HG02981 (cell line): Measurements from ENCODE around the gene RIF1.
"Not testable (repeated sequence)": the region's sequence is repeated elsewhere in the genome, so short reads cannot be mapped to it uniquely, and the experiment has no call there.

ENCODE experiments used
- ATAC-seq: cut with Tn5 transposase; IDR thresholded peaks from one replicate; pipeline ENCODE4 v1.9.1; 2021; ENCODE audit warnings: mild to moderate bottlenecking, moderate library complexity; ENCODE audit not compliant: unreplicated experiment

Gene RIF1

DNA sequence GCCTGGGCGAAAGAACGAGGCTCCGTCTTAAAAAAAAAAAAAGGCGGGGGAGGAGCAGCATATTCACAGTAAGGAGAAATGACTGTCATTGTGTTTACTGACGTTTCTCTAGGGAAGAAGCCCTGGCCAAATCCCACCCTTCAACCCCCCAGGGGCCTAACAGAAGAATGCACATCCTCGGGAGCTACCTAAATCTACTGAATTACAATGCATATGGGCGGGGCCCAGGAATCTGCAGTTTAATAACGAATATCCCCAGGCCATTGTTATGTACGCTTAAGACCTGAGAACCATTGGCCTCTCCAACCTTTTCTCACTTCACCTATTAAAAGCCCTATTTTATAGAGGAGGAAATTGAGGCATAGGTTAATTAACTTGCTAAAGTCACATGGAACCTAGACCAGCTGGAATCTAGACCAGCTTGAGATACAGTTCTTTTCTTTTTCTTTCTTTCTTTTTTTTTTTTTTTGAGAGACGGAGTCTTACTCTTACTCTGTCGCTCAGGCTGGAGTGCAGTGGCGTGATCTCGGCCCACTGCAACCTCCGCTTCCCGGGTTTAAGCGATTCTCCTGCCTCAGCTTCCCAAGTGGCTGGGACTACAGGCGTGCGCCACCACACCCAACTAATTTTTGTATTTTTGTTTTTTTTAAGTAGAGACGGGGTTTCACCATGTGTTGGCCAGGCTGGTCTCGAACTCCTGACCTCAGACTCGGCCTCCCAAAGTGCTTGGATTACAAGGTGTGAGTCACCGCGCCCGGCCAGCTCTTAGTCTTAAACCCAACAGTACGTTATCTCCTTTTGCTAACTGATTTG is 708 bp upstream of the RIF1 start:
- no peak for ATAC-seq

DNA sequence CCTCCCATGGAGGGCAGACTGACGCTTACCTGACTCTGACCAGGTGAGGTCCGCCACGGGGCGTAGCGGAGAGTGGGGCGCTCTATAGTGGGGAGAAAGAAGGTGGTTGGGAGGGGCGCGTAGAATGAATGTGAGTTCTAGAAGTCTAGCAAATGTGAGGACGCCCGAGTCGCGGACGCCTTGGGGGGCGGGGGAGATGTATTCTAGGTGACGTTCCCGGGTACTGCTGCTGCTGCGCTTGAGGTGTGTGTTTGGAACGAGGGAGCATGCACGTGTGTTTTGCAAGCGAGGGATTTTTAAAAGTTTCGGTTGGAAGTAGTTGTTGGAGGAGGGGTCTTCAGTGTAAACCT is 758 bp downstream of the RIF1 start:
- ATAC-seq: peak; percentile 31

DNA sequence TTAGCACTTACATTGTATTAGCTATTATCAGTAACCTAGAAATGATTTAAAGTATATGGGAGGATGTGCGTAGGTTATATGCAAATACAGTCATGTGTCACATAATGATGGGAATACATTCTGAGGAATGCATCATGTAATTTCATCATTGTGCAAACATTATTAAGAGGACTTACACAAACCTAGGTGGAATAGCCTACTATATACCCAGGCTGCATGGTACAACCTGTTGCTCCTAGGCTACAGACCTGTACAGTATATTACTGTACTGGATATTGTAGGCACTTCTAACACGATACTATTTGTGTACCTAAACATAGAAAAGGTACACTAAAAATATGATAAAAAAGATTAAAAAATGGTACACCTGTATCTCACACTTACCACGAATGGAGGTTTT is 7.9 kb downstream of the RIF1 start:
- ATAC-seq: no peak

DNA sequence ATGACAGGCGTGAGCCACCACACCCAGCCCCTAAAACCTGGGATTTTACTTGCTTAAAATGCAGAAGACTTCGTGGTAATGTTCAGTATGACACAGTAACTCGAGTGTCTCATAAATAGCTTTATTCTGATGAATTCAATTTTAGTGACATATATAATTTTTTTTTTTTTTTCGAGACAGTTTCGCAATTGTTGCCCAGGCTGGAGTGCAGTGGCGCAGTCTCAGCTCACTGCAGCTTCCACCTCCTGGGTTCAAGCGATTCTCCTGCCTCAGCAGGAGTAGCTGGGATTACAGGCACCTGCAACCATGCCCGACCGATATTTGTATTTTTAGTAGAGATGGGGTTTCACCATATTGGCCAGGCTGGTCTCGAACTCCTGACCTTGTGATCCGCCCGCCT is 12.0 kb downstream of the RIF1 start:
- ATAC-seq: not testable (repeated sequence)

DNA sequence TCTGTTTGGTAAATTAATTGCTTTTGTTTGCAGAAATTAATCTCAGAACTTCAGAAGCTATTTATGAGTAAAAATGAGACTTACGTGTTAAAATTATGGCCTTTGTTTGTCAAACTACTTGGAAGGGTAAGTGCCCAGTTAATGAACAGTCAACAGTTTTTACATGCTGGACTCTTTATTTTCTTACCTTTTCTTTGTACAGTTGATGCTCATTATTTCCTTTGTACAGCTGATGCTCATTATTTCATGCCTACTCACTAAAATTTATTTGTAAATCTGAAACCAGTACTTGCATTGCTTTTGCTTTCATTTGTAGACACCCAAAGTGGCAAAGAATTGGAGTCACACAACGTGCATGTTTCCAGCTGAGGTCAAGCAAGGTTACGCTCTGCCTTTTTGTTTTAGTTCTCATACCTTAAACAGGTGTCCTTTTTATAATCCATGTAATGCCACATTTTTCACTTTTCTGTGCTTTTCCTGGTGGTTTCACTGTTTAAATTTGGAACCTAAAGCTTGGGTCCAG is 13.3 kb downstream of the RIF1 start:
- ATAC-seq: peak; percentile 78

DNA sequence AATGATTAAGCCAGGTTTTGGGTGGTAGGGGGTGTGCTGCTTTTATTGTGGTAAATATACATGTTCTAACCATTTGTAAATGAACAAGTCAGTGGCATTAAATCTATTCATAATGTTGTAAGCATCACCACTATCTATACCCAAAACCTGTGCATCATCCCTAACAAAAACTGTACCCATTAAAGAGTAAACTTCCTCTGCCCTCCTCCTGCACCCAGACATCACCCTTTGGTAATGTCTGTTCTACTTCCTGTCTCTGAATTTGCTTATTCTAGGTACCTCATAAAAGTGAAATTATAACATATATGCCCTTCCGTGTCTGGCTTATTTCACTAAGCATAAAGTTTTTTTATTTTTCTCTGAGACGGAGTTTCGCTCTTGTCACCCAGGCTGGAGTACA is 14.1 kb downstream of the RIF1 start:
- ATAC-seq: no peak

DNA sequence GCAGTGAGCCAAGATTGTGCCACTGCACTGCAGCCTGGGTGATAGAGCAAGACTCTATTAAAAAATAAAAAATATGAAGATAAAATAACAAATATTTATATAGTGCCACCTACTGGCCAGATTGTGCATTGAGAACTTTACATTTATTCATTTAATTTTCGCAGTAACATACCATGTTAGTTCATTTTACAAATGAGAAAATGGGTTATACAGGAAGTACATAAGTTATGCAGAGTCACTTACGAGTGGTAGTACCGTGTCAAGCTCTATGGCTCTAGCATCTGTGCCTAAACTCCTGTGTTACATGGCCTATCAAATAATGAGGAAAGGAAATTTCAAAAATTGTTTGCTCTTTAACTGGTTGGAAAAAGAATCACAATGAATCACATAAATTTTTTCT is 27.9 kb downstream of the RIF1 start:
- no peak for ATAC-seq

DNA sequence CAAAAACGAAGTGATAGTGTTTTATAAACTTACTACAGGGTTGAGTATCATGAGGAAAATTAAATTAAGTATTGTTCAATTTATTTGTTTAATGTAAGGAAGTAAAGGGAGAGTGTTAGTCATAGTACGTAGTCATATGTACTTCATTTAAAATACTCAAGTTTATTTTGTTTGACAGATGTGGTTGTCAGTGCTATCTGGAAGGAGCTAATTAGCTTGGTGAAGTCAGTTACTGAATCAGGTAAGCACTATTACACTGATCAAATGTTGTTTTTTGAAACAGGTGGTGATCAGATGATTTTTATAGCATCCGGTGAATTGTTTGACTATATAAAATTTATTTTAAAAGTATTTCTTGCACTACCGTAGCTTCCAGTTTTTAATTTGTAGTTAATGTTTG is 28.8 kb downstream of the RIF1 start:
- ATAC-seq: no peak

DNA sequence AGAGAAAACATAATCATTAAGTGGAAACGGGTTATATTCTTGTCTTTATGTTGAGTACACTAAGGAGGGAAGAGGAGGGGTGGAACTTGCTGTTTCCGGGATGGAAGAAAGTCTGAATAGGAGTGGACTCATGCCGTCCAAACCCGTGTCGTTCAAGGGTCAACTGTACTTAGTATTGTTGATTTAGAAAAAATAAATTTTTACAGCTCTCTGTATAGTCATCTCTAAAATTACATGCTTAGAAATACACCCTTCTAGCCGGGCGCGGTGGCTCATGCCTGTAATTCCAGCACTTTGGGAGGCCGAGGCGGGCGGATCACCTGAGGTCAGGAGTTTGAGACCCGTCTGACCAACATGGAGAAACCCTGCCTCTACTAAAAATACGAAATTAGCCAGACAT is 29.4 kb downstream of the RIF1 start:
- no peak for ATAC-seq

DNA sequence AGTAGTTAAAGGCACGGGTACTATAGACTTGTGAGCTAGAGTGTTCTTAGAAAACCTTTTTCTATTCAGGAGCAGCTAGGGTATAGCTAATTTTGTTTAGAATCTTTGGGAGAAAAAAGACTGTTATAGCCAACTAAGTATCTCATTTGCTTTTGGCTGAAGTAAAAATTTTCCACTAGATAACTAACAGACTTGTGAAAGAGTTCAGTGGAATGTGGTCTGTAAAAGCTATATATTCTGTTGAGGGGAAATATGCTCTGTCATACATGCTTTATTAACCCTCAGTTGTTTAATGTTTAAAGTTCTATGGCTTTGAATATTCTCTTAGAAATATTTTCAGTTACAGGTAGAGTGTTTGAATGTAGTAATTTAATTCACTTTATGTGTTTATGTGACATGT is 49.7 kb downstream of the RIF1 start:
- ATAC-seq: no peak

DNA sequence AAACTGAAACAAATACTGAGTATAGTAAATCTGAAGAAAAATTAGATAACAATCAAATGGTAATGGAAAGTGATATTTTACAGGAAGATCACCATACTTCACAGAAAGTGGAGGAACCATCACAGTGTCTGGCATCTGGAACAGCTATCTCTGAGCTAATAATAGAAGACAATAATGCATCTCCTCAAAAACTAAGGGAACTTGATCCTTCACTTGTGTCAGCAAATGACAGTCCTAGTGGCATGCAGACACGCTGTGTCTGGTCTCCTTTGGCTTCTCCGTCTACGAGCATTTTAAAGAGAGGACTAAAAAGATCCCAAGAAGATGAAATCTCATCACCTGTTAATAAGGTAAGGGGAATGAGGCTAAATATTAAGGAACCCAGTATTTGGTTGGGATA is 56.1 kb downstream of the RIF1 start:
- no peak for ATAC-seq

DNA sequence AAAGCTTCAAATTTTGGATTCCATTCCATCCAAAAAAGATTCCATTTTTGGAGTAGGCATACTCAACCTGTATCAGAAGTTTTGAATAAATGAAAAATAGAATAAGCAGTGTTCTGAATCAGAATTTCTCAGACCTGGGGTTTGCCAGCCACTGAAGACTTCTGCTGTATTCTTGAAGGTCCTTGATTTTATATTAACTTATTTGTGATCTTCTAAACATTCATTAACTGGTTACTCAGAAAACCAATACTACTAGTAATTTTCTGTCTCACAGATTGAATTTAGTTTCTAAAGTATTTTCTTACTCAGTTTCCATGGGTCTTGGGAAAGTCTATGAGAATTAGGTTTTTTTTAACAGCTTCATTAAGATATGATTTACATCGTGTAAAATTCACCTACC is 60.9 kb downstream of the RIF1 start:
- ATAC-seq: no peak

DNA sequence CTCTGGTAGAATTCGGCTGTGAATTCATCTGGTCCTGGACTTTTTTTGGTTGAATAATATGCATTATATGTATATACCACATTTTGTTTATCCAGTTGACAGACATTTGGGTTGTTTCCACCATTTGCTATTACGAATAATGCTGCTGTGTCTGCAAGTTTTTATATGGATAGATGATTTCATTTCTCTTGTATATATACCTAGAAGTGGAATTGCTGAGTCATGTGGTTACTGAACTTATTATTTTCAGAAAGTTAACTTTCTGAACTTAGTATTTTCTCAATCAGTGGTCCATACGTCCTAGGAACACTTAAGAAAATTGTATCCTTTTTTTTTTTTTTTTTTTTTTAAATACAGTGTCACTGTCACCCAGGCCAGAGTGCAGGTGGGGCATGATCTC is 63.3 kb downstream of the RIF1 start:
- ATAC-seq: no peak

DNA sequence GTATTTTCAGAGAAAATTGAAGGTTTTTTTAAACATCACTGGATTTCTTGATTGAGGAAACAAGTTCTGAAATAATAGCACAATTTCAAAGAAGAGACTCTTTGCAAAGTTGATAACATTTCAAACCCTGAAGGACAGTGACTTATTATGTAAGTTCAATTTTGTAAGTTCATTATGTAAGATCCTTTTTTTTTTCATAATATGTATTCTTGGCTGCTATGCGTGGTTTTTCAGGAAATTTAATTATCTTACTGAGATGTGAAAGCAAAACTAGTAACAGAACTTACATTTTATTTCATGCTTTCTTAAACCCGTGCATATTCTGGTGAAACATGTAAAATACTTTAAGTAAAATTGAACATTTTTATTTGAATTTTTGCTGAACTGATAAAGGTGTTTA is 65.4 kb downstream of the RIF1 start:
- ATAC-seq: no peak

DNA sequence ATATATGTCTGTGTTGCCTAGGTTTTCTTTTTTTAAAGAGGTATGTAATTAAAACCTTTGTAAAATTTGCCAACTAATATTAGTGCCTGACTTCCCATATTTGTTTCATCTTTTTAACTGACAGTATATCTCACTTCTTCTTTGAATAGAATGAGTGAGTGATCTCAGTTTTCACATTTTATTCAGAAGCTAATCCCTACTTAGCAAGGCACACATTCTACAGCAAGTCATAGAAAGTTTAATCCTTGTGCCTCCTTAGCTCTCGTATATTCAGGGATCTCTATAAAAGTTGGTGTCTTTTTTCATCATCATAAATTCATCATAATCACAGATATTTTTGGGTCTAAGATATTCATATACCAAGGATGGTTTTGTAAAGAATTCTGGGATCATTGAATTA is 66.6 kb downstream of the RIF1 start:
- ATAC-seq: no peak

DNA sequence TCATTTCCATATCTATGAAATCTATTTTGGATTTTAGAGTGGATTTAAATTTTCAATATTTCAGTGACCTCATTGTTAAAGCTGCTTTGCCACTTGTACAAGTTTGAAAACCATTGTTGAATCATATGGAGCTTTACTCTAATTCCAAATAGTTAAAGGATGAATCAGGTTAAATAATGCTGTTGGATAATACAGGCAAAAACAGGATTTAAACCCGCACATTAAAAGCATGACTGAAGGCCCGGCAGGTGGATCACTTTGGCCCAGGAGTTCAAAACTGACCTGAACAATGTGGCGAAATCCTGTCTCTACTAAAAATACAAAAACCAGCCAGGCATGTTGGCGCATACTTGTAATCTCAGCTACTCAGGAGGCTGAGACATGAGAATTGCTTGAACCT is 68.3 kb downstream of the RIF1 start:
- ATAC-seq: no peak

DNA sequence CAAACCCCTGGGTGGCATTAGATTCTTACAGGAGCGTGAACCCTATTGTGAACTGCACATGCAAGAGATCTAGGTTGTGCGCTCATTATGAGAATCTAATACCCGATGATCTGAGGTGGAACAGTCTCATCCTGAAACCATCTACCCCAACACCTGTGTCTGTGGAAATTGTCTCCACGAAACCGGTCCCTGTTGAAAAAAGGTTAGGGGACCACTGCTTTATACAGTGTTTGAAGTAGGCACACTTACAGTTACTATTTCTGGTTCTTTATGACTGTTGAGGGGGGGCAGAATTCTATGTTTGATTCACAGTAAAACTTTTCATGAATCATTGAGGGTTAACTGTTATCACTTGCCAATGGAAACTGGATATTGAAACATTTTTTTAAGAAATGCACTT is 72.0 kb downstream of the RIF1 start:
- no peak for ATAC-seq

DNA sequence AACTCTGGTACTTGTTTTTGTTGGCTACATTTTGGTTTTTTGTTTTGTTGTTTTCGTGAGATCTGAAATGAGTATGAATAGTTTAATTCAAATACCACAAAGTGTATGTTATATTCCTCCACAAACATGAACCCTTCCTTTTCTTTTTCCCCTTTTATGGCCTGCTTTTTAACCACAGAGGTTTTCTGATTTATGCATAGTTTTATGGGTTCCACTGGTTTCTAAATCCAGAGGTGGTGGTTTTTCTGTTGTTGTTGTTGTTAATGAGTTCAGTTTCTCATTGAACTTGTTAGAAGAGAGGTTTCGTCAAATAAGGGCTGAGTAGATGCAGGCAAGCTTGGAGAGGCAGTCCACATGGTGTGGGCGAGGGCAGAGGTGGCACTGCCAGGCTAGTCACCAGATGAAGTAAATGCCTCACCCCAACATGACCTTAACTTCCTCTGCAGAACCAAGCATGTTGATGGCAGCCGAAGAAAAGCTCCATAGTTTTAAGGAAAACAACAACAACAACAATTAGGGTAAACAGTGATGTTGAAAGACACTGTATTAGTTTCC is 72.5 kb downstream of the RIF1 start:
- ATAC-seq: no peak

DNA sequence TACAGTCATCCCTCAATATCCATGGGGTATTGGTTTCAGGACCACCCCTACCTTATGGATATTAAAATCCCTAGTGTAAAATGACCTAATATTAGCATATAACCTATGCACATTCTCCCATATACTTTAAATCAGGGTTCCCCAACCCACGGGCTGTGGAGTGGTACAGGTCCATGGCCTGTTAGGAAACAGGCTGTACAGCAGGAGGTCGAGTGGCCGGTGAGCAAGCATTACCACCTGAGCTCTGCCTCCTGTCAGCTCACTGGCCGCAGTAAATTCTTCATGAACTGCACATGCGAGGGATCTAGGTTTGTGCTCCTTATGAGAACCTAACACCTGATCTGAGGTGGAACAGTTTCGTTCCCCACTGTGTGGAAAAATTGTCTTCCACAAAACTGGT is 73.8 kb downstream of the RIF1 start:
- no peak for ATAC-seq

DNA sequence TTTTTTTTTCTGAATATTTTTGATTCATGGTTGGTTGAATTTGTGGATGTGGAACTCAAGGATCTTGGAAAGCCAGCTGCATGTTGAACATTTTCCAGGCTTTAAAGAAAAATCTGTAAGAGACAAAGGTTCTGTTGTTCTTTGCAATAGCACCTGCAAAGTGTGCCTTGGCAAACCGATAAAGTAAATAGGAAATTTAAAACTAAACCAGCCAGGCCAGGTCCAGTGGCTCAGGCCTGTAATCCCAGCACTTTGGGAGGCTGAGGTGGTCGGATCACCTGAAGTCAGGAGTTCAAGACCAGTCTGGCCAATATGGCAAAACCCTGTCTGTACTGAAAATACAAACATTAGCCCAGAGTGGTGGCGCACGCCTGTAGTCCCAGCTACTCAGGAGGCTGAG is 74.4 kb downstream of the RIF1 start:
- no peak for ATAC-seq

DNA sequence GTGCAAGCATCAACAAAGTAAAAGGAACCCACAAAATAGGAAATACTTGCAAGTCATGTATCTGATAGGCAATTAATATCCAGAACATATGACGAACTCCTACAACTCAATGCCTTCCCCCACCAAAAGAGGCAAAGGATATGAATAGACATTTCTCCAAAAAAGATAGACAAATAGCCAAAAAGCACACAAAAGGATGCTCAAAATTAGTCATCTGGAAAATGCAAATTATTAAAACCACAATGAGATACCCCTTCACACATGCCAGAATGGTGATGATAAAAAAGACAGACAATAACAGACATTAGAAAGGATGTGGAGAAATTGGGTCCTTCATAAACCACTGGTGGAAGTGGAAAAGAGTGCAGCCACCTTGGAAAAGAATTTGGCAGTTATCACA is 76.4 kb downstream of the RIF1 start:
- ATAC-seq: no peak

DNA sequence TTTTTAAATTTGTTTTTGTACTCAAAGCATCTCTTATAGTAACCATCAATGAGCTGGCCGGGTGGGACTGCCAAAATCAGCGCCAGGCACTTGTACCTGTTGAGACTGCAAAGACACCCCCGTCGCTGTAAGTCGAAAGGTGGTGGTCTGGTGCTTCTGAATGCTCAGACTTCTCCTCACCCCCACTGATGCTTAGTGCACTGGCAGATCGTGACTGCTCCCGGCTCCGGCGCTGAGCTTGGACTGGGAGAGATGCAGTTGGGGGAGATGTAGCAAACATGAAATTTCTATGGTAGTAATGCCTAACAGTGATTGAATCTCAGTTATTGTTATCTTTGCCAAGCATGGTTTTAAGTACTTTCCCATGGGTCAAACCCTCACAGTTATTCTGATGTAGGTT is 80.6 kb downstream of the RIF1 start:
- ATAC-seq: no peak

DNA sequence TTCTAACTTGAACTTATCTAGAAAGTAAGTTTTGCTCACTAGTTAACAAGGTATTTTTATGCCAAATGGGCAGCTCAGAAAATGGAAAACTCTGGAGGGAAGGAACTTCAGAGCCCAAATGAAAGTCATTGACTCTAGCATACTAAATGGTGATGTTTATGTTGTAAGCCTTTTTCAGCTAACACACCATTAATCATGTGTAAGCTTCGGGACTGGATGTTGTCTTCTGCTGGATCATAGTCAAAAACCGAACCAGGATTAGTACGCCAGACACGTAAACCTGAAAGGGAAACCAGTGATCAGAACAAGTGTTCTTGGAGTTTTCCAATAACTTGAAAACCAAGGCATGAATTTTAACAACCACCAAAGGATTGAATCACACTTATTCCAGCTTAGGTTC is 81.8 kb downstream of the RIF1 start:
- no peak for ATAC-seq
